Right lobe of liver (tissue), 4 donors: ENCODE measurements around the gene HLA-DRB5.
"Not testable (repeated sequence)": the region's sequence is repeated elsewhere in the genome, so short reads cannot be mapped to it uniquely, and the experiment has no call there.

Experiments
- CTCF ChIP-seq, 4 donors: fragments of 200-600 bp in 3 of 4; fragments of 450-650 bp in 1 of 4; IDR thresholded peaks; one replicate each; pipeline versions ENCODE4 v1.5.1 to v1.8.0; 2016 to 2022; ENCODE audit warnings: antibody characterized with exemption in 4 of 4, mild to moderate bottlenecking in 2 of 4
- POLR2A ChIP-seq: fragments of 450-650 bp; IDR thresholded peaks from one replicate; pipeline ENCODE4 v1.6.1; 2017; ENCODE audit warnings: antibody characterized with exemption, mild to moderate bottlenecking
- donor health status: DM: no; HTN: no; CAD: no.
- donor health status: DM: no; HTN: no; CAD: no.
- donor health status: DM: no; HTN: yes; CAD: no.

GRCh38 chr6:32530431-32530793 is 325 bp upstream of the HLA-DRB5 start:
- TF ChIP-seq CTCF (IDR thresholded peaks at IDR 0.05); POLR2A: not testable (repeated sequence)
